Choroid plexus epithelial cell (primary cell): ENCODE data around the gene PPP6R2.

Experiments used
- DNase-seq: peaks from one replicate; pipeline ENCODE4 v3.0.0-alpha.2; 2010; ENCODE audit warnings: low read depth
- H3K4me3 ChIP-seq: 2 replicates; pipeline ENCODE4 v1.5.1; 2011; ENCODE audit warnings: low read depth, mild to moderate bottlenecking, control low read depth, low read length, moderate library complexity
- TF ChIP-seq, protein P1 (sequence below): conservative IDR thresholded peaks from 2 replicates; pipeline ENCODE4 v1.5.1; 2011; ENCODE audit warnings: low read depth, mild to moderate bottlenecking, control low read depth, inconsistent platforms, low read length, moderate library complexity

The PPP6R2 gene

DNA sequence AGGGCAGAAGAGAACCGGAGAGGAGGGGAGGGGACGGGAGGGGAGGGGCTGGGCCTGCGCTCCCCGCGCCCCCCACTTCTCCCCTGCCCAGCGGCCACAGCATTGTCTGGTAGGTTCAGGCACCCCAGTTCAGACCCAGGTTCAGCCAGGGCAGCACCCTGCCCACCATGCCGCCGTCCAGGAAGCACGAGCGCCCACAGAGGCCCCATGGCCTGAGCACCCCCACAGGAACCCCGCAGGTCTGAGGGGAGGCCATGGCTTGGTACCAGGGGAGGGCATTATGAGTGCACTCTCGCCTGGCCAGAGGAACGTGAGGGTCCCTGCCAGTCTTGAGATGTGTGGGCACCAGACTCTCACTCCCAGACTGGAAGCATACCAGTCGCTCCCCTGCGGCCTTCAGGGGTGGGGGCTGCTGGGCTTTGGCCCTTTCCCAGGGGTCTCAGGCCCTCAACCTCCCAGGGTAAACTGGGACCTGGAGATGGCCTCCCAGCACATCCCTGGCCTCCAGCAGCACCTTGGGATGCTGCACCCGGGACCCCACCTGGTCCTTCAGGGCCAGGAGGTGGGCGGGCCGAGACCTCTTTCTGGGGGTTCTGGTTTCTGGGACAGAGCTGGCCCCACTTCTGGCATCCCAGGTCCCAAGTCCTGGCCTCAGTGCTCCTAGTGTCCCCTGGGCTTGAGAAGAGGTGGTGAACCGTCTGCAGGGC is 35.1 kb upstream of the PPP6R2 start:
- DNase-seq, result no peak
- H3K4me3 ChIP-seq, result no peak overlapping the region
- TF ChIP-seq, protein P1, sequence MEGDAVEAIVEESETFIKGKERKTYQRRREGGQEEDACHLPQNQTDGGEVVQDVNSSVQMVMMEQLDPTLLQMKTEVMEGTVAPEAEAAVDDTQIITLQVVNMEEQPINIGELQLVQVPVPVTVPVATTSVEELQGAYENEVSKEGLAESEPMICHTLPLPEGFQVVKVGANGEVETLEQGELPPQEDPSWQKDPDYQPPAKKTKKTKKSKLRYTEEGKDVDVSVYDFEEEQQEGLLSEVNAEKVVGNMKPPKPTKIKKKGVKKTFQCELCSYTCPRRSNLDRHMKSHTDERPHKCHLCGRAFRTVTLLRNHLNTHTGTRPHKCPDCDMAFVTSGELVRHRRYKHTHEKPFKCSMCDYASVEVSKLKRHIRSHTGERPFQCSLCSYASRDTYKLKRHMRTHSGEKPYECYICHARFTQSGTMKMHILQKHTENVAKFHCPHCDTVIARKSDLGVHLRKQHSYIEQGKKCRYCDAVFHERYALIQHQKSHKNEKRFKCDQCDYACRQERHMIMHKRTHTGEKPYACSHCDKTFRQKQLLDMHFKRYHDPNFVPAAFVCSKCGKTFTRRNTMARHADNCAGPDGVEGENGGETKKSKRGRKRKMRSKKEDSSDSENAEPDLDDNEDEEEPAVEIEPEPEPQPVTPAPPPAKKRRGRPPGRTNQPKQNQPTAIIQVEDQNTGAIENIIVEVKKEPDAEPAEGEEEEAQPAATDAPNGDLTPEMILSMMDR, result no peak

DNA sequence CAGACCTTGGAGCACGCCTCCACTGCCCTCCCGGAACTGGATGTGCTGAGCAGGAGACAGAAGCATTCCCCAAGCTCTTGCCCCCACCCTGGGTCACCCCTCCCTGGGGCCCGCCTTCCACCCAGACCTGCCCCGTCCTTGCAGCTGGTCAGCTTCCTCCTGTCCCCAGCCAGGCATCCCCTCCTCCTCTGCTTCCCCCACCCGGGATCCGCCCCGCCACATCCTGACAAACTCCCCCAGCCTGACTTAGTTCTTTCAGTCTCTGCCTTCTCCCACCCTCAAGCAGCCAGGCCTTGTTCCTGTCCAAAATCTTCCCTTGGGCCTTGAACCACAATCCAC is 34.6 kb upstream of the PPP6R2 start:
- TF ChIP-seq, protein P1, result no peak
- H3K4me3 ChIP-seq, result no peak overlapping the region
- DNase-seq, result no peak

DNA sequence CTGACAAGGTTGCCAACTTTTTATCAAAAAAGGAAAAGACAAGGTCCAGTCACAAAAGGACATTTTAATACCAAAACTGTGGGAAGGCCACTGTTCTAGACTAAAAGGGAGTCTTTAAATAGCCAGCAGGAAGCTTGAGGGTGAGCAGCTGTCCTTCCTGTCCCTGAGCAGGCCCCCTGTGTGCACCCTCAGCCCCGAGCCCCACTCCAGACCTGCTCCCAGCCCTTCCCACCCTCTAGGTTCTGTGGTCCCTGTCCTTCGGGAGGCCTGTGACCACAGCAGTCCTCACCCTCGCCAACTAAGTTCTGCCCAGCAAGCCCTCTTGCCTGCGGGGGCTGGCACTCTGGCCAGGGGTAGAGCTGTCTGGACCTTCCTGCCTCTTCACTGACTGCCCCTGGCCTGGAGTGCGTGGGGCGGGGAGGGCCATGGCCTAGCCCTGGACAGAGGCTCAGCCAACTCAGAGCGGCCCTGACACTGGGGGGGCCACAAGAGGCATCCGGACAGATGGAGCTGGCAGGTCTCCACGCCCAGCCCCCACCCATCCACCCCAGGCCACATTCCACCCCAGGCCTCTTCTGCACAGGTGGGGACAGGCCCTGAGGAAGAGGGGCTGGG is 34.0 kb upstream of the PPP6R2 start:
- TF ChIP-seq, protein P1, result no peak
- no peak overlapping the region for H3K4me3 ChIP-seq
- no peak for DNase-seq

- no peak for DNase-seq
- TF ChIP-seq, protein P1, result no peak
These were observed 33.5 kb upstream of the PPP6R2 start for GRCh38 chr22:50309601-50309991.

DNA sequence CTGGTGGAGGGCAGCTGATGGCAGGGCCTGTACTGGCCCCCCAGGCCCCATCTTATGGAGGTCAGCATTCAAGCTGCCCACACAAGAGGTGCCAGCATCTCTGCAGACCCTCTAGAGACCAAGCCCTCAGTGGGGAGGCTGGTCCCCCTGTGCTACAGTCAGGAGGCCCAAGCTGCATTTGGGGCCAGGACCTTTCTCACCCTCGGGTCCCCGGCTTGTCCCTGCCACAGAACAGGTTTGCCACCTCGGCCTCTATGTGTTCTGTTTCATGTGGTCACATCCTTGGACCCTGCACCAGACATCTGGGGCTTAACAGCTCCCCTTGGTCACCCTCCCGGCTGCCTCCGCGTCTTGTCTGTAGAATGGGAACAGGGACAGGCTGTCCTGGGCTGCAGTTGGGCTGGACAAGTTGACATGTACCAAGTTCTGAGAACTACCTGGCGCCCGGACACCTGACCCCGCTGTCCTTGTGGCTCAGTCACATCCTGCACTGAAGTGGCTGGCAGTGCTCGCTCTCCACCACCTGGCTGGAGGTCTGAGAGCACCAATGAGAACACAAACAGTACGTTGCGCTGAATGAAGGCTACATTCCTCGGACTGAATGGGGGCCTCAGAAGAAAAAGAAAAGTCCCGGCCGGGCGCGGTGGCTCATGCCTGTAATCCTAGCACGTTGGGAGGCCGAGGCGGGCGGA is 33.0 kb upstream of the PPP6R2 start:
- no peak overlapping the region for H3K4me3 ChIP-seq
- DNase-seq, result no peak
- TF ChIP-seq, protein P1, result no peak

More at GRCh38 chr22:50309601-50309991, 33.5 kb upstream of the PPP6R2 start:
- no peak overlapping the region for H3K4me3 ChIP-seq

- DNase-seq, result no peak
- TF ChIP-seq, protein P1, result no peak
- H3K4me3 ChIP-seq, result no peak overlapping the region
These were observed 32.1 kb upstream of the PPP6R2 start for GRCh38 chr22:50310949-50311444.
